SKM-1 (cell line): ENCODE measurements around the gene BUD31.

ENCODE experiments used
- DNase-seq: peaks from one replicate; lab custom pipeline; 2025; ENCODE audit not compliant: unreplicated experiment; lab: John Stamatoyannopoulos, UW

The BUD31 gene

DNA sequence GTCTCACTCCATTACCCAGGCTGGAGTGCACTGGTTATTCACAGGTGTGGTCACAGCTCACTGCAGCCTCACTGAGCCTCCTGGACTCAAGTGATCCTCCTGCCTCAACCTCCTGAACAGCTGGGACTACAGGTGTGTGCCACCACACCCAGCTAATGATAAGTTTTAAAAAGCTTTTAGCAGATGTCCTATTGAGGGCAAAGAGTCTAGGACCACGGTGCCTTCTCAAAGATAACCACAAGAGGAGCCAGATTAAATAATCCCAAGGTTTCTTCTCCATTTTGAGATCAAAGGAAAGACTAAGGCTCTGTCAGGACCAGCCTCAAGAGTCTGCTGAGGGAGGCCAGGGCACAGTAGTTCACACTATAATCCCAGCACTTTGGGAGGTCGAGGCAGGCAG lies 52.5 kb downstream of the BUD31 start:
- DNase-seq, result no peak

GRCh38 chr7:99465421-99465768 lies 56.6 kb downstream of the BUD31 start:
- DNase-seq, result no peak

DNA sequence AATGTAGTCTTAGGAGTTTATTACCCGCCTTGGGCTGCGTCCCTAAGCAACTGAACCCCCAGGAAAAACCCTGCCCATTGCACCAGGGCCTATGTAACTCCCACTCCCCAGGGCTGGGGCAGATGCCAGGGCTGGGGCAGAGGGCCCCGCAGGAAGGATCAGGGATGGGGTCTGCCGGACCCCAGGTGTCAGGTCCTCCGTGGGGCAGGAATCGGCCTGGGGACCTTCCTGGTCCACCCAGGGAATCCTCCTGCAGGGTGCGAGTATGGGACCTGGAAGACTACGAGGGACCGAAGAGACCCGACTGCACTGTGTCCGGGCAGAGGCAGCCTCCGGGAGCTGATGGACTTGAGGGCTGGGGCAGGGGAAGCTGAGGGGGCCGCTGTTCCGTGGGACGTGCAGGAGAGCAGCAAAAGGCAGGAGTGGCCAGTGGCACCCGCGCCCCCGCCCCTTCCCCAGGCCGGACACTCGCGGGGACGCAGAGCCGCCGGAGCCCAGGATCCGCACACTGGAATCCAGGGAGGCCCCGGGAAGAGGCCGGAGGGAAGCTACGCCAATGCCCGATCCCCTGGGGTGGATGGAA lies 59.7 kb downstream of the BUD31 start:
- DNase-seq, result no peak
